DMS153 treated with DMSO at 0.1 percent for 48 hours (cell line): ENCODE measurements around the gene EXOSC5.
"Not testable (repeated sequence)": the region's sequence is repeated elsewhere in the genome, so short reads cannot be mapped to it uniquely, and the experiment has no call there.

Experiments
- DNase-seq: peaks from one replicate; lab custom pipeline; 2025; ENCODE audit not compliant: unreplicated experiment; lab: John Stamatoyannopoulos, UW

EXOSC5 gene

DNA sequence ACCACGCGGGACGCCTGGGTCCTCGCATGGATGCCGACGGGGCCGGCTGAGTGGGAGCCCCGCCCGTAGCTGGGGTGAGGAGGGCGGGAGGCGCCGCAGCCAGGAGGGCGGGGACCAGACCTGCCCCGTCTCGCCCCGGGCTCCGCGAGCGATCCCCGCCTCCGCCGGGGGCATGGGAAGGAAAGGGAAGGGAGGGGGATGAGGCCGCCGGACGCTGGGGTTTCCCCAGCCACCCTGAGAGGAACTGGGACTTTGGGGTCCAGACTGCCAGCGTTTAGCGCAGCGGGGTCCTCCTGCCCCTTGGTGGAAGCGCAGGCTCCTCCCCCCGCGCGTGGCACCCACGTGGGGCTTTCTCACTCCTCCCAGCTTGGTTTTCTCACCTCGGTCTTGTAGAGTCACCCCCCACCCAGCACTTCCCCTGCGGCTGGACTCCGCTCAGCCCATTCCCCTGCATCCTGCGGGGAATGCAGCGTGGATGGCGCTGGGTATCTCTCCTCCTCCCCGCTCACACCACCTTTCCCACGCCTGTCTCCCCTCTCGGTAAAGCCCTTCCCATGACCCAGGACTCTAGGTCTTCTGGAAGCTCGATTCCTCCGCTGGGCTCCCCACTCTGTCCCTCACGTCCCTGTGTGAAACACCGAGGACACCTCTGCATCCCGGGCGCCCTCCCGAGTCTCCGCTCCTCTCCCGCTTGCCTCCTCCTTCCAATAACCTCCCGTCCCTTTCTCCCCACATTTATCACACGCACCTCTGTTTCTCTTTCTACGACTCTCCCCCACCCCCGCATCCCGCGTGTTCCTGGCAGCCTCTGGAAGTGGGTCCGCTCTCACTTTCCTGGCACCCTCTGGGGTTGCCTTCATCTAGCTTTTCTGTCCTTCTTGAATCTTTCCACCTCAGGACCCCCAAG is 45.6 kb downstream of the EXOSC5 start:
- DNase-seq: no peak

DNA sequence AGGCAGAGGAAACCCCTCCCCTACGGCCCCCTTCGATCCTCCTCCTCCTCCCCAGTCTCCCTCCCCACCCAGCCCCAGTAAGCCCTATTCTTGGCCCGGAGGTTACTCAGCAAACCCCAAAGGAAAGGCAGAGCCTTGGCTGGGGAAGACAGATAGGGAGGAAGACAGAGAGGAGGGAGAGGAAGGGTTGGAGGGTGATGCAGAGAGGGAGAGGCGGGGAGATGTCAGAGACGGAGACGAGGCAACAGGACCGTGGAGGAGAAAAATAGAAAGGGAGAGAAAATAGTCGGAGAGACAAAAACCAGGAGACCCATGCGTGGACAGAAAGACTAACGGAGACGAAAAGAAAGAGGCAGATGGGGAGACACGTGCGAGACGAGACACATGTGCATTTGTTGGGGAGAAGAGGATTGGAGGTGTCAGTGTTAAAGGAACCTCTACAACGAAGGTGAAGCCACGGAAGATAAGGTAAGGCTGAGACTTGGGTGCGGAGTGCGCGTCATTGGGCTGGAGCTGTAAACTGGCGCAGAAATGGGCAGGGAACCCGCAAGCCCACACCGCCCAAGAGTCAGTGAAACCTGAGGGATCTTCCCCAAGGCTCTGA is 46.3 kb downstream of the EXOSC5 start:
- no peak for DNase-seq

GRCh38 chr19:41346916-41347315 is 50.2 kb downstream of the EXOSC5 start:
- not testable (repeated sequence) for DNase-seq

DNA sequence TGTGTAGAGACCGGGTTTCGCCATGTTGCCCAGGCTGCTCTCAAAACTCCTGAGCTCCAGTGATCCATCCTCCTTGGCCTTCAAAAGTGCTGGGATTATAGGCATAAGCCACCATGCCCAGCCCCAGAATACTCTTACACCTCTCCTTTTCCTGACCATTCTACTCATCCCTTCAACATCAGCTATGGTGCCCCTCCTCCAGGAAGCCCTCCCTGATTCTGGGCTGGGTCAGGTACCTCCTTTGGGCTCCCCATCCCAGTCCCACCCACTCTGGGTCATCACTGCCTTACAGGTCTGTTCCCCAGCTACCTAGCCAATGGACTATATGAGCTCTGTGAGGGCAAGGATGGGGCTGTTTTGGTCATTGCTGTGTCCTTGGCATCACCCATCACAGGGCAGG is 53.0 kb downstream of the EXOSC5 start:
- DNase-seq: no peak

DNA sequence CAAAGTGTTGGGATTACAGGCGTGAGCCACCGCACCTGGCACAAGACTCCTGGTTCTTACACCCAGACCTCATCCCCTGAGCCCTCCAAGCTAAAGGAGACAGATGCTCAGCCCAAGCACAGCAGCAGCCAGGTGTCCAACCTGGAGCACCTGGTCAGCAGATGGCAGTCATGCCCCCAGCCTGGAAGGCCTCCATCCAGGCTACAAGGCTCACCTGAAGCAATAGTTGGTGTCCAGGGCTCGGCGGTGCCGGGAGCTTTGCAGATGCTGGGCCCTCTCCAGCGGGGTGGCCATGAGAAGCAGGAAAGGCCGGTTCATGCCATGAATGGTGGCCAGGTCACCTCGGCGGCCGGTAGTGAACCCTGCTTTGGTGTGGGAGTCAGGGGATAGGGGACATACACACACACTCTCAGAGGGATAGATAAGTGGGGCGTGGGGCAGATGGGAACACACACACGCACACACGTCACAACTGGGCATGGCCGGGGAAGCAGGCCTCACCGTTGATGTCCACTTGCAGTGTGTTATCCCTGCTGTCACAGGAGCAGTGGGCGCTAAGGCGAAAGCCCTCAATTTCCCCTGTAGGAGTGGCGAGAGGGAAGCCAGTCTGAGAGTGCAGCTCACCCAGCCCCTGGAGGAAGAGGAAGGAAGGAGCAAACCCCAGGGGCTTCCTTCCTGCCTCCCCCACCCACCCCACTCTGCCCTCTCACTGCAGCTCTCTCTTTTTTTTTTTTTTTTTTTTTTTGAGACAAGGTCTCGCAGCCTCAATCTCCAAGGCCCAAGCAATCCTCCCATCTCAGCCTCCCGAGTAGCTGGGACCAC is 55.3 kb downstream of the EXOSC5 start:
- DNase-seq: peak; percentile 9

- no peak for DNase-seq
Observed at GRCh38 chr19:41339936-41340335, 57.2 kb downstream of the EXOSC5 start.
